HEK293T (cell line): ENCODE data around the gene TTC1.

ENCODE experiments used
- CTCF ChIA-PET: fragments of 350-600 bp; formaldehyde crosslinking; extraction: SDS; loops from one replicate; lab custom pipeline; 2021; ENCODE audit warnings: antibody characterized with exemption, inconsistent platforms; lab: Yijun Ruan, JAX
- POLR2A ChIA-PET: fragments of 350-600 bp; formaldehyde crosslinking; extraction: SDS; loops from one replicate; lab custom pipeline; 2020; ENCODE audit warnings: antibody characterized with exemption, inconsistent platforms; lab: Yijun Ruan, JAX
- DNase-seq: peaks from one replicate; pipeline ENCODE4 v3.0.0; 2012; ENCODE audit warnings: mixed read lengths; ENCODE audit errors: extremely low spot score
- ARNT ChIP-seq: fragments of 450-650 bp; IDR thresholded peaks from 2 replicates; pipeline ENCODE4 v1.6.1; 2017; ENCODE audit warnings: mild to moderate bottlenecking
- BHLHE40 ChIP-seq: fragments of 450-650 bp; IDR thresholded peaks from 2 replicates; pipeline ENCODE4 v1.6.1; 2016; ENCODE audit warnings: mild to moderate bottlenecking, moderate library complexity, borderline replicate concordance
- CTBP1 ChIP-seq: fragments of 450-650 bp; IDR thresholded peaks from 2 replicates; pipeline ENCODE4 v1.6.1; 2016; ENCODE audit warnings: borderline replicate concordance
- ELF4 ChIP-seq: fragments of 450-650 bp; IDR thresholded peaks from 2 replicates; pipeline ENCODE4 v1.6.1; 2017; ENCODE audit warnings: antibody characterized with exemption
- FOXA1 ChIP-seq: fragments of 450-650 bp; IDR thresholded peaks from 2 replicates; pipeline ENCODE4 v1.6.1; 2016; ENCODE audit warnings: mild to moderate bottlenecking
- FOXK2 ChIP-seq: fragments of 450-650 bp; IDR thresholded peaks from 2 replicates; pipeline ENCODE4 v1.6.1; 2016; ENCODE audit warnings: mild to moderate bottlenecking
- FOXM1 ChIP-seq: fragments of 450-650 bp; IDR thresholded peaks from 2 replicates; pipeline ENCODE4 v1.6.1; 2017; ENCODE audit warnings: mild to moderate bottlenecking, borderline replicate concordance
- HDGF ChIP-seq: fragments of 450-650 bp; IDR thresholded peaks from 2 replicates; pipeline ENCODE4 v1.6.1; 2017; ENCODE audit warnings: antibody characterized with exemption, borderline replicate concordance
- L3MBTL2 ChIP-seq: fragments of 450-650 bp; conservative IDR thresholded peaks from 2 replicates; pipeline ENCODE4 v1.6.1; 2016; ENCODE audit warnings: mild to moderate bottlenecking
- LEF1 ChIP-seq: fragments of 450-650 bp; IDR thresholded peaks from 2 replicates; pipeline ENCODE4 v1.6.1; 2017; ENCODE audit warnings: mild to moderate bottlenecking, borderline replicate concordance
- NFRKB ChIP-seq: fragments of 450-650 bp; IDR thresholded peaks from 2 replicates; pipeline ENCODE4 v1.6.1; 2016; ENCODE audit warnings: mild to moderate bottlenecking, moderate library complexity
- SP1 ChIP-seq: fragments of 450-650 bp; IDR thresholded peaks from 2 replicates; pipeline ENCODE4 v1.6.1; 2017
- SUZ12 ChIP-seq: fragments of 450-650 bp; IDR thresholded peaks from 2 replicates; pipeline ENCODE4 v1.6.1; 2016; ENCODE audit warnings: mild to moderate bottlenecking
- TARDBP ChIP-seq: fragments of 450-650 bp; IDR thresholded peaks from 2 replicates; pipeline ENCODE4 v1.6.1; 2016
- ZNF384 ChIP-seq: fragments of 450-650 bp; IDR thresholded peaks from 2 replicates; pipeline ENCODE4 v1.6.1; 2016
- TF ChIP-seq, protein P1 (sequence below): fragments of 450-650 bp; IDR thresholded peaks from 2 replicates; pipeline ENCODE4 v1.6.1; 2016

TTC1 gene

DNA sequence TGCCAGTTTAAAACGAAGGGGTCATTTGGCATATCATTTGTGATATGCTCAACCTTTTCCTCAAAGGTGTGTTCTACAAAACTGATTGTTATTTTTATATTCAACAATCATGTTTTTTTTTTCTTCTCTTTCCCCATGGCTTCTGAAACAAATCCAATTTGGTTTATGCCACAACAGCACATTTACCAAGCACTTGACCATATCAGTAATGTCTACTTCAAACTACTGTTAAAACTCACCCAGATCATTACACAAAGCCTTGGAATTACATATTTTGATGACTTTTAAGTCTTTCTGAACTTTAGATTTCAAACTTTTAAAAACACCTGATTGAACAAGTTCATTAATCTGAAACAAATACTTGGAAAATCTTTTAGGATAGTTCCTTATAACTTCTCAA is 81.1 kb downstream of the TTC1 start:
- POLR2A ChIA-PET: no interaction called here

DNA sequence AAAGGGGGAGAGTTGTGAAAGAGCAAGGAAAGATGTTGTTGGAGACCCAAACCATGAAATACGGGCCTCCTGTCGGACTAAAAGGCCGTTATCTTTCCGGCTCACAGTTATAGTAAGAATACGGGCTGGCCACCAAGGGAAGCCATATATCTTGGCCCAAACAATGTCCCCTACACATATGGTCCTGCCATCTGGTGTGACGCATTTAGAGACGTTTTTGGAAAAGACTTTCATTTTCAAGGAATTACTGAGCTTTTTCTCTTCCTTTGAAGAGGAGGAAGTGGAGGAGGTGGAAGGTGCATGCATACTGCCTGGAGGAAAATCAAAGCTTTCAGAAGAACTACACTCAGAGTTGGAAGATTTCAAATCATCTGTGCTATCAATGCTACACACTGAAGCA is 83.6 kb downstream of the TTC1 start:
- no peak for TF ChIP-seq ARNT
- DNase-seq: no peak
- CTCF ChIA-PET: interaction anchor here (0.6 kb wide), 1 partner anchor 251 kb away, joined by 3 read pairs; no protein-coding TSS in a partner anchor
- POLR2A ChIA-PET: no interaction called here

More for the DNA sequence above, 81.1 kb downstream of the TTC1 start:
- CTCF ChIA-PET: no interaction called here
- TF ChIP-seq NFRKB (no peak), TARDBP (no peak), HDGF (no peak)
- DNase-seq: no peak

DNA sequence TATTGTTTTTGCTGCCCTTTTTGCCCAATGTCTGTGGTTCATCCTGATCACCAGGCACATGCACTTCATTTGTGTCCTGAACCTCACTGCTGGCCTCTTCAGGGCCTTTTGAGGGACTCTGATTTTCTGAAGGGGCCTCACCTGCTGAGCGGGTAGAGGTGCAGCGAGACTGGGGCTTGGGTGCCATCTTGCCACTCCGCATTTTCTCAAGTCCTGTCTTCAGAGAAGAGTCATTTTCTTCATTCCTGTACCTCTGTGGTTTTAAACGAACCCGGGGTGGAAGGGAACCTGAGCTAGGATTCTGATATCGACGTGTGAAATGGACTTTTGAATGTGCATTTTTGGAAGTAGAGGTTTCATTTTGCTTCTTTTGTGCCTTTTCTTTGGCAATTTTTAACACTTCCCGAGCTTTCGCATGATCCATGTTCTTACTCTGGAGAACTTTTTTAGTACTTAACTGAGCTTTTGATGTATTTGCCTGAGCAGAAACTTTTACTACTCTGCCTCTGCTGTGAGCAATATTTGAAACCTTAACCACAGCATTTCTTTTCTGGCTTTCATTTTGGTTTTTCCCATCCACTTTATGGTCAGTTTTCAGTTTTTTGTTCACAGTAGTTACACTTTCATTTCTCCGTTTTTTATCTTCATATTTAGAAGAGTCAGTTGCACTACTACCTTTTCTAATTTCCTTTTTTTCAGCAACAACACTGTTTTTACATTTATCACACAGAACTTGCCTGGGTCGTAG is 84.2 kb downstream of the TTC1 start:
- ChIA-PET POLR2A (no interaction called here), CTCF (interaction anchor here (0.6 kb wide), 1 partner anchor 251 kb away, joined by 3 read pairs; no protein-coding TSS in a partner anchor)
- no peak for DNase-seq
- no peak for TF ChIP-seq FOXK2
- TF ChIP-seq ARNT: no peak
- TF ChIP-seq, protein P1, sequence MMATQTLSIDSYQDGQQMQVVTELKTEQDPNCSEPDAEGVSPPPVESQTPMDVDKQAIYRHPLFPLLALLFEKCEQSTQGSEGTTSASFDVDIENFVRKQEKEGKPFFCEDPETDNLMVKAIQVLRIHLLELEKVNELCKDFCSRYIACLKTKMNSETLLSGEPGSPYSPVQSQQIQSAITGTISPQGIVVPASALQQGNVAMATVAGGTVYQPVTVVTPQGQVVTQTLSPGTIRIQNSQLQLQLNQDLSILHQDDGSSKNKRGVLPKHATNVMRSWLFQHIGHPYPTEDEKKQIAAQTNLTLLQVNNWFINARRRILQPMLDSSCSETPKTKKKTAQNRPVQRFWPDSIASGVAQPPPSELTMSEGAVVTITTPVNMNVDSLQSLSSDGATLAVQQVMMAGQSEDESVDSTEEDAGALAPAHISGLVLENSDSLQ: no peak
- no peak for TF ChIP-seq ELF4
- no peak for TF ChIP-seq HDGF
- TF ChIP-seq NFRKB: no peak
- TF ChIP-seq L3MBTL2: no peak
- no peak for TF ChIP-seq FOXM1
- no peak for TF ChIP-seq LEF1
- TF ChIP-seq SUZ12: no peak
- TF ChIP-seq FOXA1: no peak
- TF ChIP-seq CTBP1: no peak

DNA sequence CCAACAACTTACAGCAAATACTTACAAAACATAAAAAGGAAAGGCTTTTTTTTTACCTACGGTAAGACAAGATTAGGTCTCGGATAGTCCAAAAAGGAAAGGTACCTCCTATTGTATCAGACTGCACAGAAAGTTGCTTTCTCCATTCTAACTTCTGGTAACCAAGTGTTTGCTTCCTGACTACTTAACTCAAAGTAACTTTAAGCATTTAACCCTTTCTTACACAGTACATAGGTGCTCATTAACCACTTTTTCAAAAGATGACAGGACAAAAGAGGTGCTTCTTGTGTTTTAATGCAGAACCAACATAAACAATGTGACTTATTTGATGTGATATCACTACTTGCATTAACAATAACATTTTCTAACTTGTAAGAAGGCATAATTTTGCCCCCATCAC is 87.2 kb downstream of the TTC1 start:
- ChIA-PET CTCF (no interaction called here), POLR2A (no interaction called here)
- DNase-seq: no peak
- TF ChIP-seq CTBP1 (no peak), ELF4 (no peak), TARDBP (no peak), HDGF (no peak), SP1 (no peak), ARNT (no peak), FOXM1 (no peak), LEF1 (no peak), BHLHE40 (no peak), ZNF384 (no peak), FOXK2 (no peak)
- TF ChIP-seq, protein P1: no peak

DNA sequence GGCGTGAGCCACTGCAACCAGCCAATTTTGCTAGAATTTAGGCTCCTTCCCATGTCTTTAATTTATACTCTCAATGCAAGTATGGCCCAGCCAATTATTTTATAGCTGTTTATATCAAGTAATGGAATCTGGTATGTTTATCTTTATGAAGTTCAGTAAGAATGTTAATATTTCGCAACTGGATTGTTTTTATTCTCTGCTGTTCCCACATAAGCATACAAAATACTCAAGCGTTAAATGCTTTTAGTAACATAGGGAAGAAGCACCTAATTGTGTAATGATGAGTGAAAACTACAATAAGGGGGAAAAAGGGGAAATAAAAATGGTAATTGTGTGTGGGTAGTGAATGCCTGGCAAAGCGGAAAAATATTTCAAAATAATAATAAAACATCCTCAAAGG is 89.1 kb downstream of the TTC1 start:
- POLR2A ChIA-PET: no interaction called here
- CTCF ChIA-PET: interaction anchor here (0.6 kb wide), 1 partner anchor 17 kb away, joined by 7 read pairs; no protein-coding TSS in a partner anchor
- TF ChIP-seq ELF4 (no peak), CTBP1 (no peak)
- DNase-seq: no peak

DNA sequence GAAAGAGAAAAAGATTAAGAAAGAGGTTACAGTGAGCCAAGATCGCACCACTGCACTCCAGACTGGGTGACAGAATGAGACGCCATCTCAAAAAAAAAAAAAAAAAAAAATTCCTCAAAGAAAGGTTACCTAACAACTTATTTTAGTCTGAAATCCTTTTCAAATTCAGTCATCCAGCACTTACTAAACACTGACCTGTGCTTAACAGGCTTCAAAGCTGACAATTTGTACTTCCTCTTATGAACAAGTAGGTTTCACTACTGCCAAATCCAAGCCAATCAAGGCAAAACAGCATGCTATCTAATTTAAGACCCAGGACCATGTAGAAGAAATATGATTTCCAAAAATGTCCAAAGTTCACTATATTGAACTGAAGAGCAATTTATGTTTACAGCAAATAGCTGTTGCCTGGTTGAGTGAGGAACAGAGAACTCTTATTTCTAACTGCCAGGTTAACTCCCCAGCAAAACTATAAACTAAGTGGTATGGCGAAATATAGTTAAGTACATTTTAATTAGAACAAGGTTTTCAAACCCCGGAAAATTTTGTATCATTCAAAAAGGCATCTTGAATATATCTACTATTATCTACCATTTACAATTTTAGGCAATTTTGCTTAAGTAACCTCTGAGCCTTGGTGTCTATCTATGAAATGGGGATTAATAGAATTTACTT is 96.9 kb downstream of the TTC1 start:
- TF ChIP-seq L3MBTL2 (no peak), ARNT (no peak), FOXA1 (no peak), LEF1 (no peak), FOXM1 (no peak), SP1 (no peak), ZNF384 (no peak), TARDBP (no peak), NFRKB (no peak), ELF4 (no peak), CTBP1 (no peak), FOXK2 (no peak), SUZ12 (no peak), HDGF (no peak)
- TF ChIP-seq, protein P1: no peak
- no peak for DNase-seq
- ChIA-PET POLR2A (no interaction called here), CTCF (no interaction called here)

DNA sequence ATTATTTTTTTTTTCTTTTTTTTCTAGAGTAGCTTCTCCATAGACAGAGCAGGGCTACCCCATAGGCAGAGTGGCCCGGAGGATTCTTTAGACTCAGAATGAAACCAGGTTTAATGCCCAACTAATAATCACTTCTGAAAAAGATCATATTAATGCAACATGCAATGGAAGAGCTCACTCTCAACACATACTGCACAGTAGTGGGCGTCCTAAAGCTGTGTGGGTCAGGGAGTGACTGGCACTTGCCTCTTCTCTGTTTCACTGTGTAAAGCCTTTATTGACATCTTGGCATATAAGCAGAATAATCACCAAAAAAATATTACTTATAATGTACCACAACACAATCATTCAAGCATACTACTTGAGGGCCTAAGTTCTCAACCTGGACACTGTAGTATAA is 99.2 kb downstream of the TTC1 start:
- no peak for DNase-seq
- TF ChIP-seq HDGF: no peak
- no peak for TF ChIP-seq SP1
- no peak for TF ChIP-seq L3MBTL2
- TF ChIP-seq, protein P1: no peak
- no peak for TF ChIP-seq ELF4
- no peak for TF ChIP-seq TARDBP
- no peak for TF ChIP-seq BHLHE40
- TF ChIP-seq FOXK2: no peak
- no peak for TF ChIP-seq CTBP1
- POLR2A ChIA-PET: no interaction called here
- CTCF ChIA-PET: interaction anchor here (1.2 kb wide), 1 partner anchor 27 kb away, joined by 3 read pairs; no protein-coding TSS in a partner anchor
